B cell (primary cell): ENCODE results near the gene LRTM2. TPM values are rescaled to one million over a fixed set of nuclear protein-coding genes. Genes with fewer than 3 reads are reported as not detected.

Experiments used
- ATAC-seq: fragments of 200-7000 bp; cut with Tn5 transposase; one replicate; pipeline ENCODE4 v1.10.0; 2021; ENCODE audit warnings: low read depth, mild to moderate bottlenecking, moderate number of reproducible peaks, moderate library complexity
- CTCF ChIA-PET: fragments of 350-600 bp; sonication (Branson Sonifier 250); formaldehyde crosslinking; loops from one replicate; lab custom pipeline; 2021; ENCODE audit warnings: antibody characterized with exemption, inconsistent platforms; lab: Charles Lee
- POLR2A ChIA-PET: fragments of 350-600 bp; sonication (Branson Sonifier 250); formaldehyde crosslinking; loops from one replicate; lab custom pipeline; 2021; ENCODE audit warnings: antibody characterized with exemption; lab: Charles Lee
- DNase-seq: peaks from one replicate; pipeline ENCODE4 v3.0.0; 2013
- H2AFZ ChIP-seq: 2 replicates; pipeline ENCODE4 v1.6.1; 2012; ENCODE audit warnings: mild to moderate bottlenecking, low read depth, low read length; ENCODE audit not compliant: insufficient read depth, poor library complexity, severe bottlenecking
- H3K27ac ChIP-seq, 2 donors: 1 replicate in 1 of 2; 2 replicates in 1 of 2; pipeline ENCODE4 v1.5.1; 2012 to 2013; ENCODE audit warnings: low read length in 2 of 2, mild to moderate bottlenecking in 2 of 2, moderate library complexity in 1 of 2
- H3K27me3 ChIP-seq, 4 experiments: fragments of 200-600 bp in 1 of 4; sonication (generic) in 1 of 4; replicated peaks in 1 of 4; 1 replicate in 2 of 4; 2 replicates in 2 of 4; pipeline versions ENCODE4 v1.6.1 to v1.7.0; 2013 to 2016; ENCODE audit warnings: low read length in 3 of 4, mild to moderate bottlenecking in 2 of 4, mixed read lengths in 1 of 4, moderate library complexity in 1 of 4; ENCODE audit not compliant: insufficient read depth in 4 of 4, control insufficient read depth in 3 of 4; ENCODE audit errors: control extremely low read depth in 1 of 4
- H3K36me3 ChIP-seq, 2 experiments: replicated peaks in 1 of 2; 1 replicate in 1 of 2; 2 replicates in 1 of 2; pipeline versions ENCODE4 v1.6.1 to v1.7.1; 2013; ENCODE audit warnings: low read length in 1 of 2; ENCODE audit not compliant: insufficient read depth in 2 of 2, control insufficient read depth in 1 of 2; ENCODE audit errors: control extremely low read depth in 1 of 2, extremely low read depth in 1 of 2
- H3K4me1 ChIP-seq, 2 donors: fragments of 200-600 bp in 1 of 2; sonication (generic) in 1 of 2; 1 replicate in 1 of 2; 2 replicates in 1 of 2; pipeline versions ENCODE4 v1.5.1 to v1.6.1; 2013 to 2017; ENCODE audit warnings: low read length in 2 of 2; ENCODE audit not compliant: control insufficient read depth in 2 of 2, insufficient read depth in 2 of 2
- H3K4me2 ChIP-seq: replicated peaks from 2 replicates; pipeline ENCODE3; 2012; ENCODE audit warnings: mild to moderate bottlenecking, low read depth, low read length; ENCODE audit not compliant: poor library complexity, severe bottlenecking
- H3K4me3 ChIP-seq, 5 experiments: fragments of 200-600 bp in 1 of 5; sonication (generic) in 1 of 5; 1 replicate in 3 of 5; 2 replicates in 2 of 5; pipeline versions ENCODE4 v1.5.1 to v1.7.0; 2011 to 2016; ENCODE audit warnings: low read length in 4 of 5, mild to moderate bottlenecking in 4 of 5, low read depth in 2 of 5, control low read depth in 1 of 5, moderate library complexity in 1 of 5; ENCODE audit not compliant: insufficient read depth in 1 of 5; ENCODE audit errors: control extremely low read depth in 1 of 5, extremely low read depth in 1 of 5
- H3K79me2 ChIP-seq: fragments of 200-600 bp; sonication (generic); one replicate; pipeline ENCODE4 v1.6.0; 2016; ENCODE audit warnings: low read length; ENCODE audit not compliant: control insufficient read depth, insufficient read depth
- H3K9ac ChIP-seq: fragments of 200-600 bp; sonication (generic); 2 replicates; pipeline ENCODE4 v1.6.1; 2017; ENCODE audit warnings: mild to moderate bottlenecking, low read length, moderate library complexity
- H3K9me3 ChIP-seq, 3 donors: one replicate each; pipeline versions ENCODE4 v1.6.1 to v1.7.1; 2013; ENCODE audit warnings: low read length in 2 of 3; ENCODE audit not compliant: control insufficient read depth in 2 of 3, insufficient read depth in 1 of 3; ENCODE audit errors: control extremely low read depth in 1 of 3
- H4K20me1 ChIP-seq: 2 replicates; pipeline ENCODE4 v1.6.0; 2012; ENCODE audit warnings: mild to moderate bottlenecking, low read length; ENCODE audit not compliant: insufficient read depth, control insufficient read depth, poor library complexity, severe bottlenecking
- H3K27ac Mint-ChIP-seq: one replicate; pipeline ENCODE4 v1.8.0; 2021; ENCODE audit warnings: mixed read lengths
- H3K27me3 Mint-ChIP-seq: one replicate; pipeline ENCODE4 v1.8.0; 2021; ENCODE audit warnings: mixed read lengths
- H3K4me1 Mint-ChIP-seq: one replicate; pipeline ENCODE4 v1.8.0; 2021; ENCODE audit warnings: mixed read lengths
- H3K4me3 Mint-ChIP-seq: one replicate; pipeline ENCODE4 v1.8.0; 2021; ENCODE audit warnings: mixed read lengths
- H3K9me3 Mint-ChIP-seq: one replicate; pipeline ENCODE4 v1.8.0; 2022; ENCODE audit warnings: mixed read lengths; ENCODE audit not compliant: insufficient read depth
- CTCF ChIP-seq: fragments of 200-600 bp; IDR thresholded peaks from one replicate; pipeline ENCODE4 v1.8.0; 2022; ENCODE audit warnings: antibody characterized with exemption, mild to moderate bottlenecking
- EZH2 ChIP-seq: IDR thresholded peaks from 2 replicates; pipeline ENCODE4 v1.6.1; 2012; ENCODE audit warnings: borderline replicate concordance, low read depth, mild to moderate bottlenecking, moderate library complexity, low read length; ENCODE audit not compliant: insufficient read depth, poor library complexity, severe bottlenecking
- WGBS: methylation state at CpG from one replicate; pipeline ENCODE4 v1.1.5; 2013; ENCODE audit warnings: missing lambda C conversion rate; ENCODE audit not compliant: insufficient coverage; 5-methylcytosine and 5-hydroxymethylcytosine counted together
- intact Hi-C: fragments of 100-400 bp; cut with micrococcal nuclease; formaldehyde crosslinking; loops from one replicate; pipeline ENCODE4 v1.10.0; 2022
- polyA plus RNA-seq: library from polyadenylated mRNA; depleted of rRNA; stranded (reverse); fragments of >200 nt; gene quantifications from 2 replicates; pipeline ENCODE4 v1.2.3, GENCODE V29; 2012
- total RNA-seq, 2 donors: library from RNA; stranded (reverse); fragments of 120-200 nt in 1 of 2; gene quantifications; 1 replicate in 1 of 2; 2 replicates in 1 of 2; pipeline versions ENCODE4 v1.2.3 to v1.2.4, GENCODE V29; 2013 to 2022

The LRTM2 gene
- total and polyA plus RNA-seq, 2 donors (not counting 1 experiment from before 2014, with no cell fraction given) = not detected

DNA sequence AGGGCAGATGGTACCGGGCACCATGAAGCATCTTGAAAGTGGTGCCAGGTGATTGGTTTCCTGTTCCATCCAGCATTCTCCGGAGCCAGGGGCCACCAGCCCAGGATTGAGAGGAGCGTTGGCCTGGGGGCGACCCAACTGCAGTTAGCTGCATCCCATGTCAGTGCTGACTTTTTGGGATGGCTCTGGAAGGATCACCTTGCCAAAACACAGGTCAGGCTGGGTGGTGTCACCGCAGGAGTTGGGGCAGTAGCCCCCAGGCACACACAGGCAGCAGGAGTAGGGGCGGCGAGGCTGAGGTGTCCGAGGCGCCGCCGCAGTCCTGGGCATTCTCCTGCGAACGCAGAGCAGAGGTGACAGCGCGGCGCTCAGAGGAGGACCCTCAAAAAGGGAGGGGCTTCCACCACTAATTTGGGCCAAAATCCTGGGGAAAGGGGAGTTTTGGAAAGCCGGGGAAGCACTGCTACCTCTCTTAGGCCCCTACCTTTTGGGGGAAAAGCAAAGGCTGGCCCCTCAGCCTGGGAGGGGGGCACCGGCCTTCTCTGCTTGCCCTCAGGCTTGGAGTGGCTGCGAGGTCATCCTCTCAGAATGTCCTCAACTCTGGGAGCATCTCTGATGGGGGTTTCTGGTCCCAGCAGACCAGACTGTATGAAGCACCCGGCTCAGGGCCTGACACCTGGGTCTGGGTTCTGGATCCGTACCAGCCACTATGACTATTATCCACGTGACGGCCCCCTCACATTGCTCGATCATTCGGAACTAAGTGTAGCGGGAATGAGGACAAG is 26.7 kb upstream of the LRTM2 start:
- no peak overlapping the region for H3K27ac Mint-ChIP-seq
- H3K4me1 Mint-ChIP-seq = peaks cover 18% of the 10 kb centered on the region
- H3K27ac ChIP-seq = no peak overlapping the region
- TF ChIP-seq CTCF (no peak), EZH2 (no peak)
- ChIA-PET POLR2A (no interaction called here), CTCF (interaction anchor here (0.8 to 15.6 kb wide), 8 partner anchors 8 to 210 kb away, joined by 3 to 620 read pairs (median 55); no protein-coding TSS in a partner anchor)
- peaks cover 10 to 29% of the 10 kb centered on the region in 2 donors for H3K4me1 ChIP-seq
- no peaks in the 10 kb centered on the region for H3K27me3 Mint-ChIP-seq
- H3K79me2 ChIP-seq = no peaks in the 10 kb centered on the region
- H3K27me3 ChIP-seq = no peaks in the 10 kb centered on the region
- H3K9ac ChIP-seq = no peak overlapping the region
- H3K36me3 ChIP-seq = no peaks in the 10 kb centered on the region
- H3K9me3 Mint-ChIP-seq = no peaks in the 10 kb centered on the region
- H2AFZ ChIP-seq = no peak overlapping the region
- intact Hi-C loops = no loop called here
- H3K9me3 ChIP-seq = no peaks in the 10 kb centered on the region
- no peak overlapping the region for H3K4me2 ChIP-seq
- ATAC-seq (no peak), DNase-seq (no peak)
- WGBS = 91% methylated on average over 25 of the region's 26 CpGs
- H4K20me1 ChIP-seq = no peaks in the 10 kb centered on the region
- H3K4me3 Mint-ChIP-seq = no peak overlapping the region
- no peak overlapping the region for H3K4me3 ChIP-seq

GRCh38 chr12:1794440-1795090 is 25.8 kb upstream of the LRTM2 start:
- no peaks in the 10 kb centered on the region for H3K9me3 Mint-ChIP-seq
- ChIA-PET CTCF (interaction anchor here (1.3 to 15.6 kb wide), 7 partner anchors 103 to 160 kb away, joined by 3 to 620 read pairs (median 10); no protein-coding TSS in a partner anchor), POLR2A (interaction anchor here (0.7 kb wide), 1 partner anchor 142 kb away, joined by 3 read pairs; no protein-coding TSS in a partner anchor)
- Histone ChIP-seq H3K36me3 (no peaks in the 10 kb centered on the region), H3K27me3 (no peaks in the 10 kb centered on the region), H3K27ac (no peak overlapping the region), H3K9me3 (no peaks in the 10 kb centered on the region), H3K9ac (no peak overlapping the region), H3K79me2 (no peaks in the 10 kb centered on the region), H3K4me2 (no peak overlapping the region), H3K4me1 (peaks cover 10 to 29% of the 10 kb centered on the region in 2 donors), H3K4me3 (no peak overlapping the region), H4K20me1 (no peaks in the 10 kb centered on the region), H2AFZ (no peak overlapping the region)
- no peak overlapping the region for H3K27ac Mint-ChIP-seq
- no peak for ATAC-seq
- WGBS = 96% methylated on average over 12 of the region's 15 CpGs
- DNase-seq = no peak
- H3K27me3 Mint-ChIP-seq = no peaks in the 10 kb centered on the region
- TF ChIP-seq CTCF (no peak), EZH2 (no peak)
- intact Hi-C loops = no loop called here
- H3K4me3 Mint-ChIP-seq = peak overlapping the region; percentile 26
- H3K4me1 Mint-ChIP-seq = peaks cover 21% of the 10 kb centered on the region
